K562 (cell line): Measurements from ENCODE around the gene HNRNPDL. TPM values are rescaled to one million over a fixed set of nuclear protein-coding genes. Genes with fewer than 3 reads are reported as not detected.

ENCODE experiments used
- BDP1 ChIP-seq: IDR thresholded peaks from 3 replicates; pipeline ENCODE4 v1.6.1; 2011; ENCODE audit not compliant: insufficient read length, insufficient read depth
- BHLHE40 ChIP-seq: IDR thresholded peaks from 2 replicates; pipeline ENCODE4 v1.6.1; 2011; ENCODE audit warnings: low read length, improper control_type of control experiment
- CEBPB ChIP-seq: fragments of 450-650 bp; IDR thresholded peaks from 2 replicates; pipeline ENCODE4 v1.6.1; 2016; ENCODE audit warnings: missing genetic modification characterization, missing compliant biosample characterization
- CREM ChIP-seq: IDR thresholded peaks from 2 replicates; pipeline ENCODE4 v1.6.1; 2014; ENCODE audit warnings: antibody characterized with exemption, low read depth
- DLX4 ChIP-seq: fragments of 250-450 bp; sonication (Bioruptor Pico); IDR thresholded peaks from 2 replicates; pipeline ENCODE4 v1.6.1; 2021; ENCODE audit warnings: mild to moderate bottlenecking
- ETV1 ChIP-seq: fragments of 450-650 bp; conservative IDR thresholded peaks from 2 replicates; pipeline ENCODE4 v1.6.1; 2016; ENCODE audit warnings: missing genetic modification characterization, control low read depth, low read depth, missing compliant biosample characterization
- FIP1L1 ChIP-seq: fragments of 200-400 bp; formaldehyde crosslinking; IDR thresholded peaks from 2 replicates; pipeline ENCODE4 v1.6.1; 2018; ENCODE audit warnings: mild to moderate bottlenecking, low read depth, low read length; ENCODE audit not compliant: poor library complexity, severe bottlenecking
- FOXA1 ChIP-seq: fragments of 450-650 bp; IDR thresholded peaks from 2 replicates; pipeline ENCODE4 v1.6.1; 2016; ENCODE audit warnings: mild to moderate bottlenecking, borderline replicate concordance
- HDAC2 ChIP-seq: fragments of 450-650 bp; IDR thresholded peaks from 2 replicates; pipeline ENCODE4 v1.6.1; 2016; ENCODE audit warnings: mild to moderate bottlenecking
- HIVEP1 ChIP-seq: fragments of 250-450 bp; sonication (Bioruptor Pico); IDR thresholded peaks from 2 replicates; pipeline ENCODE4 v1.4.0; 2020; ENCODE audit warnings: mild to moderate bottlenecking
- L3MBTL2 ChIP-seq: fragments of 450-650 bp; IDR thresholded peaks from 2 replicates; pipeline ENCODE4 v1.6.1; 2016; ENCODE audit warnings: mild to moderate bottlenecking, moderate library complexity
- NCOA4 ChIP-seq: fragments of 450-650 bp; IDR thresholded peaks from 2 replicates; pipeline ENCODE4 v1.6.1; 2018; ENCODE audit warnings: mild to moderate bottlenecking; ENCODE audit not compliant: partially characterized antibody
- NELFE ChIP-seq: IDR thresholded peaks from 2 replicates; pipeline ENCODE4 v1.6.1; 2011; ENCODE audit warnings: mild to moderate bottlenecking; ENCODE audit not compliant: insufficient read depth, insufficient read length
- NFIX ChIP-seq: fragments of 250-450 bp; sonication (Bioruptor Pico); IDR thresholded peaks from 2 replicates; pipeline ENCODE4 v1.4.0; 2020; ENCODE audit warnings: low read depth, mild to moderate bottlenecking, moderate library complexity
- NR2C2 ChIP-seq, 2 experiments: fragments of 200-800 bp in 1 of 2; sonication (Bioruptor generic) in 1 of 2; sonication (generic) in 1 of 2; formaldehyde crosslinking in 1 of 2; IDR thresholded peaks; 2 replicates each; pipeline versions ENCODE4 v1.6.1 to v1.8.0; 2016 to 2022; ENCODE audit warnings: mild to moderate bottlenecking in 1 of 2, missing compliant biosample characterization in 1 of 2, missing genetic modification characterization in 1 of 2, missing genetic modification reagents in 1 of 2
- PKNOX1 ChIP-seq: fragments of 450-650 bp; IDR thresholded peaks from 2 replicates; pipeline ENCODE4 v1.6.1; 2016
- PML ChIP-seq: IDR thresholded peaks from 2 replicates; pipeline ENCODE4 v1.6.1; 2012; ENCODE audit warnings: low read length, inconsistent platforms
- PYGO2 ChIP-seq: fragments of 450-650 bp; IDR thresholded peaks from 2 replicates; pipeline ENCODE4 v1.6.1; 2016; ENCODE audit warnings: mild to moderate bottlenecking, missing genetic modification characterization, moderate library complexity, missing compliant biosample characterization
- RBM39 ChIP-seq: fragments of 200-400 bp; formaldehyde crosslinking; optimal IDR thresholded peaks from 2 replicates; pipeline ENCODE3; 2018; ENCODE audit warnings: low read depth, low read length
- RFX1 ChIP-seq: fragments of 450-650 bp; IDR thresholded peaks from 2 replicates; pipeline ENCODE4 v1.6.1; 2016; ENCODE audit warnings: mild to moderate bottlenecking, moderate library complexity
- ZBTB17 ChIP-seq: fragments of 450-650 bp; formaldehyde crosslinking; IDR thresholded peaks from 2 replicates; pipeline ENCODE4 v1.4.0; 2020; ENCODE audit warnings: mild to moderate bottlenecking
- ZNF121 ChIP-seq: sonication (generic); formaldehyde crosslinking; conservative IDR thresholded peaks from 2 replicates; pipeline ENCODE4 v1.8.0; 2022; ENCODE audit warnings: missing genetic modification reagents
- ZNF274 ChIP-seq: IDR thresholded peaks from 2 replicates; pipeline ENCODE4 v1.6.1; 2011; ENCODE audit warnings: low read depth, mild to moderate bottlenecking, low read length, moderate library complexity, borderline replicate concordance
- ZNF280A ChIP-seq: fragments of 450-650 bp; IDR thresholded peaks from 2 replicates; pipeline ENCODE4 v1.6.1; 2018; ENCODE audit warnings: mild to moderate bottlenecking, low read depth; ENCODE audit not compliant: partially characterized antibody
- ZNF445 ChIP-seq: fragments of 250-450 bp; sonication (Bioruptor Pico); IDR thresholded peaks from 2 replicates; pipeline ENCODE4 v1.4.0; 2020; ENCODE audit warnings: low read depth, mild to moderate bottlenecking, moderate library complexity
- ZNF507 ChIP-seq: conservative IDR thresholded peaks from 2 replicates; pipeline ENCODE4 v1.6.1; 2017; ENCODE audit warnings: missing genetic modification characterization, missing compliant biosample characterization
- ZNF668 ChIP-seq: fragments of 250-450 bp; sonication (Bioruptor Pico); IDR thresholded peaks from 2 replicates; pipeline ENCODE4 v1.8.0; 2022; ENCODE audit warnings: mild to moderate bottlenecking, inconsistent platforms
- polyA plus RNA-seq, 8 experiments: library from polyadenylated mRNA; depleted of rRNA in 4 of 8; stranded (reverse) in 5 of 8; unstranded in 3 of 8; fragments of >200 nt; fragmentation: Nextera tagmentation in 2 of 8; fragmentation: Illumina TruSeq in 1 of 8; extraction: Ambion mirVana in 2 of 8; extraction: Trizol in 1 of 8; gene quantifications; 2 replicates each; pipeline versions ENCODE4 v1.2.1 to v1.2.3, GENCODE V29; 2011 to 2014; ENCODE audit warnings: inconsistent platforms in 1 of 8, missing spikeins in 1 of 8
- total RNA-seq, 7 experiments: library from RNA; depleted of rRNA in 6 of 7; stranded (reverse); fragments of >200 nt in 6 of 7; fragmentation: Illumina TruSeq in 2 of 7; extraction: Trizol in 2 of 7; gene quantifications; 2 replicates each; pipeline versions ENCODE4 v1.2.1 to v1.2.3, GENCODE V29; 2011 to 2021; ENCODE audit warnings: low replicate concordance in 1 of 7

HNRNPDL gene
- total and polyA plus RNA-seq, 9 of the 15 experiments (the other 6 are each of a cell fraction or from before 2014, with no cell fraction given), result 243 to 652 (median 351) TPM

GRCh38 chr4:82430193-82430963 lies at the start of gene HNRNPDL, which contains the start of gene ENOPH1 (continued):
- TF ChIP-seq PYGO2 (tag) (no peak), ZNF668 (CRISPR knock-in tag) (no peak), RFX1 (no peak), HIVEP1 (CRISPR knock-in tag) (no peak), FOXA1 (no peak), BDP1 (no peak), ZNF445 (CRISPR knock-in tag) (no peak), CREM (peak; percentile 47), ETV1 (tag) (peak; percentile 69), ZNF274 (no peak), NFIX (CRISPR knock-in tag) (no peak), PML (no peak; the same call in 1 of the 2 replicates), BHLHE40 (peak; percentile 98), HDAC2 (peak; percentile 82), FIP1L1 (peak; percentile 51), PKNOX1 (peak; percentile 91), ZNF507 (tag) (no peak), L3MBTL2 (peak; percentile 95), NCOA4 (no peak), RBM39 (no peak), NR2C2 (CRISPR knock-in tag; IDR thresholded peaks at IDR 0.05) (peak; percentile 63; the same call in 1 of the 2 replicates), NR2C2 (tag; IDR thresholded peaks at IDR 0.05) (peak; percentile 88), DLX4 (CRISPR knock-in tag) (no peak), ZNF280A (no peak), ZNF121 (CRISPR knock-in tag) (no peak), ZBTB17 (CRISPR knock-in tag) (no peak), CEBPB (tag) (no peak), NELFE (no peak)
